Activated naive CD4-positive, alpha-beta T cell (primary cell): ENCODE results near the gene GANAB.
A peak's percentile ranks its signal among the peaks of the same experiment; 100 is the strongest.
"Not testable (repeated sequence)": the region's sequence is repeated elsewhere in the genome, so short reads cannot be mapped to it uniquely, and the experiment has no call there.

Source experiments
- DNase-seq, 4 experiments: peaks; one replicate each; lab custom pipeline; 2025; lab: John Stamatoyannopoulos, UW

The GANAB gene

GRCh38 chr11:62667460-62667859 lies 21.0 kb upstream of the GANAB start:
- no peak for DNase-seq

GRCh38 chr11:62666259-62666926 lies 20.0 kb upstream of the GANAB start:
- no peak for DNase-seq

- DNase-seq, result peak in 3 of 4 experiments; percentile 25 to 51 (median 47)
Measured at GRCh38 chr11:62665599-62666258, 19.3 kb upstream of the GANAB start.

GRCh38 chr11:62665075-62665598 lies 18.7 kb upstream of the GANAB start, which contains the start of the genes C11orf98 and CSKMT:
TSS of gene C11orf98 (minus strand) at chr11:62665210. CDS start at chr11:62665169, 41 bp downstream.
TSS of gene CSKMT (plus strand) at chr11:62665312. CDS start at chr11:62665880, 568 bp downstream.
- peak; percentile 90 to 93 (median 92) for DNase-seq

GRCh38 chr11:62664405-62665074 lies 18.1 kb upstream of the GANAB start:
- DNase-seq, result peak in 3 of 4 experiments; percentile 25 to 63 (median 45)

- no peak for DNase-seq
Measured at GRCh38 chr11:62656796-62657429, 10.5 kb upstream of the GANAB start.

GRCh38 chr11:62654297-62654696 lies 7.9 kb upstream of the GANAB start:
- DNase-seq, result no peak

GRCh38 chr11:62652161-62653006 lies 6.0 kb upstream of the GANAB start:
- DNase-seq, result no peak

- DNase-seq, result not testable (repeated sequence)
Measured at GRCh38 chr11:62650283-62650682, 3.9 kb upstream of the GANAB start.

GRCh38 chr11:62649486-62649885 lies 3.1 kb upstream of the GANAB start:
- DNase-seq, result no peak

GRCh38 chr11:62648967-62649364 lies 2.6 kb upstream of the GANAB start:
- no peak for DNase-seq

GRCh38 chr11:62648185-62648966 lies 2.0 kb upstream of the GANAB start:
- DNase-seq, result no peak

GRCh38 chr11:62647609-62648005 lies 1.2 kb upstream of the GANAB start:
- no peak for DNase-seq

GRCh38 chr11:62646825-62647608 lies 604 bp upstream of the GANAB start:
- DNase-seq, result no peak

- DNase-seq, result no peak
Measured at GRCh38 chr11:62645671-62645945, 805 bp downstream of the GANAB start.

GRCh38 chr11:62644220-62644619 lies 2.2 kb downstream of the GANAB start:
- DNase-seq, result no peak

- DNase-seq, result no peak
Measured at GRCh38 chr11:62632492-62632891, 13.9 kb downstream of the GANAB start.

GRCh38 chr11:62627713-62628112 lies 18.7 kb downstream of the GANAB start:
- no peak for DNase-seq

GRCh38 chr11:62622476-62623089 lies 23.8 kb downstream of the GANAB start:
- DNase-seq, result no peak
